ENCODE results near the gene FXYD5.

FXYD5 gene

DNA sequence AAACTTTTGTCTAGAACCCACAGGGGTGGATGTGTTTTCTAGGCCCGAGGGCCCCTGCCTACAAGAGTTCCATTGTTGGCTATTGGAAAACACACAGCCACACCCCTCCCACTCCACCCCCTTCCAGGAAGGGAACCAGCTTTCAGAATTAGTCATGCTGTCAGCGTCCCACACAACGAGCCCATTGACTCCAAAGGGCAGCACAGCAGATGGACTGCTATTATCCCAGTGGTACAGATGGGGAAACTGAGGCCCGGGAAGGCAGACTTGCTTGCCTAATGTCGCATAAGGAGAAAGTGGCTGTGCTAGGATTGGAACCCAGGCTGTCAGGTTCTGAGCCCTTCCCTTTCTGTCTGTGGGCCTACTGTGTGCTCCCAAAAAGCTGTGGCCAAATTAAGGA is 47.0 kb upstream of the FXYD5 start:
- TF ChIP-seq SIN3A (IDR thresholded peaks at IDR 0.05; ENCODE audit: borderline replicate concordance, insufficient read depth, low read length) (no peak), TAF1 (IDR thresholded peaks at IDR 0.05; ENCODE audit: borderline replicate concordance, insufficient read depth, low read length) (no peak), FOXP2 (optimal IDR thresholded peaks at IDR 0.05; ENCODE audit: borderline replicate concordance, extremely low read depth, extremely low read length, insufficient read depth) (no peak)

DNA sequence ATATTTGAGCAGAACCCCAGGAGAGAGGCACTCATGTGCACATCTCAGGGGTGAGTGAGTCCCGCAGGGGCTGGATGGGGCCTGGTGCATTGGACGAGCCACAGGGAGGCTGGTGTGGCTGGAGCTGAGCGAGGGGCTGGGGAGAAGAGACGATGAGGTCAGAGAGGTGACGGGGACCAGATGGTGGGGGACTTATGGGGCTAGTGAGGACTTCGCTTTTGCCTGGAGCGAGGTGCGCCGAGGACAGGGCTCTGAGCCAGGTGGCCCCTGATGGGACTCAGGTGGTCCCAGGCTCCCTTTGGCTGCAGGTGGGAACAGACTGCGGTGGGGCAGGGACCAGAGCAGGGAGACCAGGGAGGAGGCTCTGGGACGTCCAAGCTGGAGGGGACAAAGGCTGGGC is 45.8 kb upstream of the FXYD5 start:
- no peak for TF ChIP-seq TAF1 (IDR thresholded peaks at IDR 0.05; ENCODE audit: borderline replicate concordance, insufficient read depth, low read length)

DNA sequence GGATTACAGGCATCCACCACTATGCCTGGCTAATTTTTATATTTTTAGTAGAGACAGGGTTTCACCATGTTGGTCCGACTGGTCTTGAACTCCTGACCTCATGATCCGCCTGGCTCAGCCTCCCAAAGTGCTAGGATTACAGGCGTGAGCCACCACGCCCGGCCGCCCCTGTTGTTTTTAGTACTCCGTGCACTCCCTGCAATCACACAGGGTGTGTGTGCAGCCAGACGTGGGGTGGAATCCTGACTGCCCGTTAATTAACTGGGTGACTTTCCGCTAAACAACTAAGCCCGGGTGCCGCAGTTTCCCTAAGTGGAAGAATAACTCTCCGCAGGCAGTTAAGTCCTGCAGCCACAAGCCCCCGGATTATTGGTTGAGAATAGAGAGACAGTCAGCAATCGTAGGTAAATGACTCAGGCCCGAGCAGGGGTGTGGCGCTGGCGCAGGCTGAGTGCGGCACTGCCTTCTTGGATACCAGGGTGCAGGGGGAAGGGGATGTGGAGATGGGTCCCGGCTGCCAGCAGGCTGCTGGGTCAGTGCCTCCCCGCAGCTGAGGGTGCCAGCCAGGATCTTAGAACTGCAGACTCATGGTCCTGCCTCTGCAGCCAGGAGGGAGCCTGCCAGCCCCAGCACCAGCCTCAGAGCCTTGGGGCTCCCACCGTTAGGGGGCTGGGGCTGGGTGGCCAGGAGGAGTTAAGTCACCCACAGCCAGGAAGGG is 45.0 kb upstream of the FXYD5 start:
- no peak for TF ChIP-seq FOXP2 (optimal IDR thresholded peaks at IDR 0.05; ENCODE audit: borderline replicate concordance, extremely low read depth, extremely low read length, insufficient read depth)
- TF ChIP-seq, protein P1, sequence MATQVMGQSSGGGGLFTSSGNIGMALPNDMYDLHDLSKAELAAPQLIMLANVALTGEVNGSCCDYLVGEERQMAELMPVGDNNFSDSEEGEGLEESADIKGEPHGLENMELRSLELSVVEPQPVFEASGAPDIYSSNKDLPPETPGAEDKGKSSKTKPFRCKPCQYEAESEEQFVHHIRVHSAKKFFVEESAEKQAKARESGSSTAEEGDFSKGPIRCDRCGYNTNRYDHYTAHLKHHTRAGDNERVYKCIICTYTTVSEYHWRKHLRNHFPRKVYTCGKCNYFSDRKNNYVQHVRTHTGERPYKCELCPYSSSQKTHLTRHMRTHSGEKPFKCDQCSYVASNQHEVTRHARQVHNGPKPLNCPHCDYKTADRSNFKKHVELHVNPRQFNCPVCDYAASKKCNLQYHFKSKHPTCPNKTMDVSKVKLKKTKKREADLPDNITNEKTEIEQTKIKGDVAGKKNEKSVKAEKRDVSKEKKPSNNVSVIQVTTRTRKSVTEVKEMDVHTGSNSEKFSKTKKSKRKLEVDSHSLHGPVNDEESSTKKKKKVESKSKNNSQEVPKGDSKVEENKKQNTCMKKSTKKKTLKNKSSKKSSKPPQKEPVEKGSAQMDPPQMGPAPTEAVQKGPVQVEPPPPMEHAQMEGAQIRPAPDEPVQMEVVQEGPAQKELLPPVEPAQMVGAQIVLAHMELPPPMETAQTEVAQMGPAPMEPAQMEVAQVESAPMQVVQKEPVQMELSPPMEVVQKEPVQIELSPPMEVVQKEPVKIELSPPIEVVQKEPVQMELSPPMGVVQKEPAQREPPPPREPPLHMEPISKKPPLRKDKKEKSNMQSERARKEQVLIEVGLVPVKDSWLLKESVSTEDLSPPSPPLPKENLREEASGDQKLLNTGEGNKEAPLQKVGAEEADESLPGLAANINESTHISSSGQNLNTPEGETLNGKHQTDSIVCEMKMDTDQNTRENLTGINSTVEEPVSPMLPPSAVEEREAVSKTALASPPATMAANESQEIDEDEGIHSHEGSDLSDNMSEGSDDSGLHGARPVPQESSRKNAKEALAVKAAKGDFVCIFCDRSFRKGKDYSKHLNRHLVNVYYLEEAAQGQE (IDR thresholded peaks at IDR 0.05; ENCODE audit: insufficient read depth in 1 of 2, low read depth in 2 of 2, low read length in 2 of 2) = no peak
- no peak for TF ChIP-seq TAF1 (IDR thresholded peaks at IDR 0.05; ENCODE audit: borderline replicate concordance, insufficient read depth, low read length)
- no peak for TF ChIP-seq SIN3A (IDR thresholded peaks at IDR 0.05; ENCODE audit: borderline replicate concordance, insufficient read depth, low read length)

DNA sequence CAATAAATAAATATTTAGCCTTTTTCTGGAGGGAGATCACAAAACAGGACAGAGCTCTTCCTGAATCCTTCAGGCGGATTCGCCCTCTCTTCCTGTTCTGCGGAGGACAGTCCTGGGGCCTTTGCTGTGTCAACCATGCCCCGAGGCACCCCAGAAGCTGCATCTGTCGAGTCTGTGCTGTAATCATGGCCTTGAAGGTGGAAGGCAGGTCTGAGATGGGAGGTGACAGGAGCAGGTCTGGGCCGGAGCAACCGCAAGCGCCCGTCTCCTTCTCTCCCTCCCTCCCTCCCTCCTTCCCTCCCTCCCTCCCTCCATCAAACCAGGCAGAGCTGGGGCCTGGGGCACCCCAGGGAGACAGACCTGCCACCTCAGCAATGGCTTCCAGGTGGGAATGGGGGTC is 43.6 kb upstream of the FXYD5 start:
- TF ChIP-seq TAF1 (IDR thresholded peaks at IDR 0.05; ENCODE audit: borderline replicate concordance, insufficient read depth, low read length) = no peak
- no peak for TF ChIP-seq POLR2AphosphoS5 (IDR thresholded peaks at IDR 0.05; ENCODE audit: low read depth, low read length)
- TF ChIP-seq SIN3A (IDR thresholded peaks at IDR 0.05; ENCODE audit: borderline replicate concordance, insufficient read depth, low read length) = no peak
- no peak for TF ChIP-seq FOXP2 (optimal IDR thresholded peaks at IDR 0.05; ENCODE audit: borderline replicate concordance, extremely low read depth, extremely low read length, insufficient read depth)
- TF ChIP-seq, protein P1 (IDR thresholded peaks at IDR 0.05; ENCODE audit: insufficient read depth in 1 of 2, low read depth in 2 of 2, low read length in 2 of 2) = no peak

DNA sequence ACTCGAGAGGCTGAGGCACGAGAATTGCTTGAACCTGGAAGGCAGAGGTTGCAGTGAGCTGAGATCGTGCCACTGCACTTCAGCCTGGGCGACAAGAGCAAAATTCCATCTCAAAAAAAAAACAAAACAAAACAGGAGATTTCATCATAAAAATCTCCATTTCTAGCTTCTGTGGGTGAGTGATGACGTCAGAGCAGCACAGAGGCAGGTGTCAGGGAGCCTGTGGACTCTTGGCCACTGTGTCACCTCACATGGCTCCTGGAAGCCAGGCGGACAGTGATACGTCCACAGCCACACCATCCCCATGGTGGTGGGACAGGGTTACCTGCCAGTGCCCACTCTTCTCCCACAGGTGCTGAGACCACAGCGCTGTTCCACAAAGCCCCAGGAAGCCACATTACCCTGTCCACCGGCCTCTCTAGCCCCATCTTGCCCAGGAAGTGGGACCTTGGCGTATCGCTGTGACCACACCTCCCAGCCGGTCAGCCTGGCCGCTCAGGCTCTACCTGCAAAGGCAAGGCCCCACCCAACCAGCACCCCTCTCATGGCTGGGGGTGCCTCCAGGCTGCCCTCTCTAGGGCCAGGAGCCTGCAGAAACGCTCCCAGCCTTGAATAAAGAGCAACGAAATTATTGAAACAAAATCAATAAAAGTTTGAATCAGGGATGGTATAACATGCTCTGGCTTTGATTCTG is 41.4 kb upstream of the FXYD5 start:
- TF ChIP-seq TAF1 (IDR thresholded peaks at IDR 0.05; ENCODE audit: borderline replicate concordance, insufficient read depth, low read length) (no peak), FOXP2 (optimal IDR thresholded peaks at IDR 0.05; ENCODE audit: borderline replicate concordance, extremely low read depth, extremely low read length, insufficient read depth) (no peak), SIN3A (IDR thresholded peaks at IDR 0.05; ENCODE audit: borderline replicate concordance, insufficient read depth, low read length) (no peak), POLR2AphosphoS5 (IDR thresholded peaks at IDR 0.05; ENCODE audit: low read depth, low read length) (no peak)
- TF ChIP-seq, protein P1 (IDR thresholded peaks at IDR 0.05; ENCODE audit: insufficient read depth in 1 of 2, low read depth in 2 of 2, low read length in 2 of 2) = no peak

Data from PFSK-1 (cell line).